22Rv1 (cell line): ENCODE results near the gene CMTM6.

Experiments
- CTCF ChIP-seq: fragments of 450-650 bp; IDR thresholded peaks from 2 replicates; pipeline ENCODE4 v1.5.1; 2017; ENCODE audit warnings: mild to moderate bottlenecking
- ZFX ChIP-seq: fragments of 450-650 bp; IDR thresholded peaks from 2 replicates; pipeline ENCODE4 v1.6.1; 2017; ENCODE audit warnings: antibody characterized with exemption, borderline replicate concordance

- TF ChIP-seq CTCF (no peak), ZFX (no peak)
These were observed 20.0 kb downstream of the CMTM6 start for GRCh38 chr3:32482693-32483092.
